IMR-90 (cell line): ENCODE results near the gene OSTC. TPM values are rescaled to one million over a fixed set of nuclear protein-coding genes. Genes with fewer than 3 reads are reported as not detected.

Source experiments
- ATAC-seq: fragments of 200-7000 bp; cut with Tn5 transposase; 2 replicates; pipeline ENCODE4 v1.9.1; 2020; ENCODE audit warnings: low read depth, mild to moderate bottlenecking, moderate library complexity
- BruUV-seq: library from RNA; stranded (reverse); fragments of 400-500 nt; replicated peaks from 2 replicates; lab custom pipeline; 2021; lab: Mats Ljungman, UMichigan
- CTCF ChIA-PET: fragments of 300-600 bp; formaldehyde crosslinking; extraction: SDS; loops from one replicate; lab custom pipeline; 2021; ENCODE audit warnings: antibody characterized with exemption; lab: Yijun Ruan, JAX
- POLR2A ChIA-PET: fragments of 300-600 bp; sonication (Branson Sonifier 250); formaldehyde crosslinking; loops from one replicate; lab custom pipeline; 2022; ENCODE audit warnings: antibody characterized with exemption; ENCODE audit not compliant: unreplicated experiment; lab: Charles Lee
- DNase-seq: peaks from one replicate; pipeline ENCODE4 v3.0.0; 2013
- H2AFZ ChIP-seq: replicated peaks from 2 replicates; pipeline ENCODE3; 2013; ENCODE audit warnings: low read length, mild to moderate bottlenecking; ENCODE audit not compliant: poor library complexity
- H2AK5ac ChIP-seq: 2 replicates; pipeline ENCODE4 v1.6.1; 2013; ENCODE audit warnings: low read depth, low read length, inconsistent platforms
- H2AK9ac ChIP-seq: replicated peaks from 2 replicates; pipeline ENCODE3; 2013; ENCODE audit warnings: mild to moderate bottlenecking, low read depth, low read length, moderate library complexity; ENCODE audit not compliant: poor library complexity
- H2BK120ac ChIP-seq: 2 replicates; pipeline ENCODE4 v1.6.1; 2013; ENCODE audit warnings: low read depth, low read length, inconsistent platforms
- H2BK15ac ChIP-seq: 3 replicates; pipeline ENCODE4 v1.6.1; 2013; ENCODE audit warnings: low read depth, low read length, inconsistent platforms
- H2BK20ac ChIP-seq: 2 replicates; pipeline ENCODE4 v1.6.1; 2013; ENCODE audit warnings: low read depth, mild to moderate bottlenecking, inconsistent platforms, low read length, moderate library complexity
- H2BK5ac ChIP-seq: 2 replicates; pipeline ENCODE4 v1.6.1; 2013; ENCODE audit warnings: mild to moderate bottlenecking, low read depth, low read length, inconsistent platforms; ENCODE audit not compliant: poor library complexity, severe bottlenecking
- H3K14ac ChIP-seq: replicated peaks from 2 replicates; pipeline ENCODE4 v1.6.1; 2013; ENCODE audit warnings: low read depth, low read length, inconsistent platforms
- H3K18ac ChIP-seq: 2 replicates; pipeline ENCODE4 v1.6.1; 2013; ENCODE audit warnings: low read depth, low read length, control low read depth
- H3K23ac ChIP-seq: 2 replicates; pipeline ENCODE4 v1.6.1; 2013; ENCODE audit warnings: low read depth, low read length, inconsistent platforms
- H3K27ac ChIP-seq: 2 replicates; pipeline ENCODE4 v1.5.1; 2013; ENCODE audit warnings: mild to moderate bottlenecking, control low read depth, low read length; ENCODE audit not compliant: insufficient read depth
- H3K27me3 ChIP-seq: 2 replicates; pipeline ENCODE4 v1.6.1; 2013; ENCODE audit warnings: low read length; ENCODE audit not compliant: control insufficient read depth, insufficient read depth
- H3K36me3 ChIP-seq: 2 replicates; pipeline ENCODE4 v1.6.1; 2013; ENCODE audit warnings: low read length, mixed read lengths; ENCODE audit not compliant: control insufficient read depth, insufficient read depth
- H3K4ac ChIP-seq: 2 replicates; pipeline ENCODE4 v1.6.1; 2013; ENCODE audit warnings: low read depth, low read length, inconsistent platforms
- H3K4me1 ChIP-seq: 2 replicates; pipeline ENCODE4 v1.6.1; 2013; ENCODE audit warnings: low read length, mixed read lengths; ENCODE audit not compliant: control insufficient read depth, insufficient read depth
- H3K4me2 ChIP-seq: 2 replicates; pipeline ENCODE4 v1.6.1; 2013; ENCODE audit warnings: low read depth, mild to moderate bottlenecking, control low read depth, low read length, moderate library complexity
- H3K4me3 ChIP-seq: 2 replicates; pipeline ENCODE4 v1.5.1; 2013; ENCODE audit warnings: low read depth, mild to moderate bottlenecking, control low read depth, low read length, moderate library complexity; ENCODE audit not compliant: insufficient read depth
- H3K56ac ChIP-seq: 2 replicates; pipeline ENCODE4 v1.6.1; 2013; ENCODE audit warnings: low read length, inconsistent platforms; ENCODE audit not compliant: insufficient read depth; ENCODE audit errors: extremely low read depth
- H3K79me1 ChIP-seq, 2 experiments: 2 replicates each; pipeline ENCODE4 v1.6.1; 2013; ENCODE audit warnings: low read length in 2 of 2, inconsistent platforms in 1 of 2, low read depth in 1 of 2
- H3K9ac ChIP-seq: 2 replicates; pipeline ENCODE4 v1.6.1; 2013; ENCODE audit warnings: low read depth, low read length, control low read depth
- H3K9me1 ChIP-seq: 2 replicates; pipeline ENCODE4 v1.6.1; 2013; ENCODE audit warnings: low read length, inconsistent platforms; ENCODE audit not compliant: insufficient read depth
- H3K9me3 ChIP-seq: 2 replicates; pipeline ENCODE4 v1.6.1; 2013; ENCODE audit warnings: low read length; ENCODE audit not compliant: control insufficient read depth, insufficient read depth
- H4K20me1 ChIP-seq: 2 replicates; pipeline ENCODE4 v1.6.1; 2013; ENCODE audit warnings: low read length, inconsistent platforms; ENCODE audit not compliant: insufficient read depth
- H4K5ac ChIP-seq: 2 replicates; pipeline ENCODE4 v1.6.1; 2013; ENCODE audit warnings: mild to moderate bottlenecking, low read depth, low read length, control low read depth
- H4K8ac ChIP-seq, 2 experiments: 2 replicates each; pipeline ENCODE4 v1.6.1; 2013; ENCODE audit warnings: low read depth in 2 of 2, low read length in 2 of 2, control low read depth in 1 of 2, inconsistent platforms in 1 of 2
- H4K91ac ChIP-seq: 2 replicates; pipeline ENCODE4 v1.6.1; 2013; ENCODE audit warnings: low read depth, low read length, inconsistent platforms; ENCODE audit not compliant: insufficient read depth
- BHLHE40 ChIP-seq: fragments of 150-350 bp; IDR thresholded peaks from 2 replicates; pipeline ENCODE4 v1.6.1; 2016; ENCODE audit warnings: mild to moderate bottlenecking, low read depth, low read length
- CHD1 ChIP-seq: IDR thresholded peaks from 2 replicates; pipeline ENCODE4 v1.6.1; 2012; ENCODE audit warnings: low read depth, low read length, improper control_type of control experiment
- FOS ChIP-seq: fragments of 150-350 bp; IDR thresholded peaks from 2 replicates; pipeline ENCODE4 v1.6.1; 2016; ENCODE audit warnings: low read depth, low read length
- MAFK ChIP-seq: IDR thresholded peaks from 2 replicates; pipeline ENCODE4 v1.6.1; 2012; ENCODE audit warnings: low read depth, low read length, improper control_type of control experiment
- MXI1 ChIP-seq: IDR thresholded peaks from 2 replicates; pipeline ENCODE4 v1.6.1; 2012; ENCODE audit warnings: low read depth, mild to moderate bottlenecking, low read length, moderate library complexity, borderline replicate concordance
- NFE2L2 ChIP-seq: fragments of 150-350 bp; IDR thresholded peaks from 2 replicates; pipeline ENCODE4 v1.6.1; 2016; ENCODE audit warnings: low read depth, mild to moderate bottlenecking, low read length
- POLR2A ChIP-seq: IDR thresholded peaks from 2 replicates; pipeline ENCODE4 v1.6.1; 2012; ENCODE audit warnings: mild to moderate bottlenecking, low read depth, low read length
- RAD21 ChIP-seq: IDR thresholded peaks from 2 replicates; pipeline ENCODE4 v1.6.1; 2012; ENCODE audit warnings: low read length, improper control_type of control experiment
- RCOR1 ChIP-seq: IDR thresholded peaks from 2 replicates; pipeline ENCODE4 v1.6.1; 2012; ENCODE audit warnings: mild to moderate bottlenecking, low read length, improper control_type of control experiment; ENCODE audit not compliant: insufficient replicate concordance
- RFX5 ChIP-seq: IDR thresholded peaks from 2 replicates; pipeline ENCODE4 v1.8.0; 2012; ENCODE audit warnings: low read depth, mild to moderate bottlenecking, low read length, moderate library complexity
- SMC3 ChIP-seq: fragments of 150-350 bp; IDR thresholded peaks from 2 replicates; pipeline ENCODE4 v1.6.1; 2016; ENCODE audit warnings: low read depth, mild to moderate bottlenecking, antibody characterized with exemption, low read length, moderate library complexity
- WGBS, 2 experiments: methylation state at CpG; one replicate each; pipeline versions ENCODE4 v1.1.5 to v1.1.7; 2013; ENCODE audit warnings: missing lambda C conversion rate in 2 of 2; ENCODE audit not compliant: insufficient read length in 1 of 2; ENCODE audit errors: extremely low coverage in 2 of 2; 5-methylcytosine and 5-hydroxymethylcytosine counted together
- dilution Hi-C: fragments of 300-500 bp; cut with HindIII; formaldehyde crosslinking; loops from one replicate; pipeline ENCODE4 v1.14.3; 2018; ENCODE audit warnings: low sequenced_read_pairs; ENCODE audit not compliant: unreplicated experiment
- in situ Hi-C: fragments of 300-500 bp; cut with MboI; formaldehyde crosslinking; loops from 3 replicates; pipeline ENCODE4 v1.14.3; 2019; ENCODE audit warnings: low sequenced_read_pairs, inconsistent platforms, mixed read lengths
- intact Hi-C: fragments of 100-400 bp; cut with micrococcal nuclease; formaldehyde crosslinking; loops from 2 replicates; pipeline ENCODE4 v1.10.0; 2022
- polyA plus RNA-seq, 3 experiments: library from polyadenylated mRNA; depleted of rRNA; stranded (reverse); fragments of >200 nt; gene quantifications; 2 replicates each; pipeline ENCODE4 v1.2.3, GENCODE V29; 2012; ENCODE audit warnings: low replicate concordance in 1 of 3
- total RNA-seq: library from RNA; depleted of rRNA; stranded (reverse); fragments of >200 nt; gene quantifications from 2 replicates; pipeline ENCODE4 v1.2.3, GENCODE V29; 2012
- TF ChIP-seq, protein P1 (sequence below): fragments of 150-350 bp; IDR thresholded peaks from 2 replicates; pipeline ENCODE4 v1.6.1; 2016; ENCODE audit warnings: low read depth, mild to moderate bottlenecking, low read length, moderate library complexity, borderline replicate concordance
- TF ChIP-seq, protein P2 (sequence below): conservative IDR thresholded peaks from 2 replicates; pipeline ENCODE4 v1.5.1; 2012; ENCODE audit warnings: mild to moderate bottlenecking, low read depth, low read length, improper control_type of control experiment
- TF ChIP-seq, protein P3 (sequence below): fragments of 150-350 bp; IDR thresholded peaks from 2 replicates; pipeline ENCODE4 v1.6.1; 2017; ENCODE audit warnings: mild to moderate bottlenecking, antibody characterized with exemption, low read length, low read depth

The OSTC gene
- total and polyA plus RNA-seq, 2 of the 4 experiments (the other 2 are of a cell fraction): 173 to 13,576 TPM

DNA sequence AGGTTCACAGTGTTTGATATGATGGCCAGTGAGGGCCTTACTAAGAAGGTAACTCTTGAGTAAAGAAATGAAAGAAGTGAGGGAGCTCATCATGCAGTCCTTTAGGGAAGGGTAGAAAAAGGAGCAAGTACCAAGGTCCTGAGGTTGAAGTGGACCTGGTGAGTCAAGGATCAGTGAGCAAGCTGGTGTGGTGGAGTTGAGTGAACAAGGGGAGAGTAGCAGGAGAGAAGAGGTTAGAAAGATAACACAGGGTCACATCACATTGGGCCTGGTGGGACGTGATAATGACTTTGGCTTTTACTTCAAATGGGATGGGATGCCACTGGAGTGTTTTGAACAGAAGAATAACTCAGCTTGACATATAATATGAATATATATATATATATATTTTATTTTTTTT, 44.7 kb downstream of the OSTC start:
- intact Hi-C loops: no loop called here

More for the DNA sequence above, 44.7 kb downstream of the OSTC start:
- Histone ChIP-seq H2BK120ac (no peak overlapping the region), H3K4me3 (no peak overlapping the region), H3K9ac (no peak overlapping the region), H2BK5ac (no peak overlapping the region), H3K27me3 (peaks cover 1% of the 10 kb centered on the region), H3K36me3 (no peaks in the 10 kb centered on the region), H3K4me1 (no peaks in the 10 kb centered on the region), H4K5ac (no peak overlapping the region), H2BK20ac (no peak overlapping the region), H3K23ac (no peak overlapping the region), H4K20me1 (no peaks in the 10 kb centered on the region), H3K18ac (no peak overlapping the region), H4K91ac (no peak overlapping the region), H3K9me3 (no peaks in the 10 kb centered on the region), H3K4ac (no peak overlapping the region), H3K14ac (no peak overlapping the region), H3K4me2 (no peak overlapping the region), H3K56ac (no peak overlapping the region), H3K79me1 (no peaks in the 10 kb centered on the region), H2AFZ (no peak overlapping the region), H3K27ac (no peak overlapping the region), H2AK9ac (no peak overlapping the region), H4K8ac (no peak overlapping the region), H3K9me1 (no peaks in the 10 kb centered on the region), H2AK5ac (no peak overlapping the region), H2BK15ac (no peak overlapping the region)
- in situ Hi-C loops: no loop called here
- BruUV-seq: no TSS peak
- no CpG with 5 or more reads among the region's 1 CpG for WGBS, 2 experiments
- TF ChIP-seq, protein P1, sequence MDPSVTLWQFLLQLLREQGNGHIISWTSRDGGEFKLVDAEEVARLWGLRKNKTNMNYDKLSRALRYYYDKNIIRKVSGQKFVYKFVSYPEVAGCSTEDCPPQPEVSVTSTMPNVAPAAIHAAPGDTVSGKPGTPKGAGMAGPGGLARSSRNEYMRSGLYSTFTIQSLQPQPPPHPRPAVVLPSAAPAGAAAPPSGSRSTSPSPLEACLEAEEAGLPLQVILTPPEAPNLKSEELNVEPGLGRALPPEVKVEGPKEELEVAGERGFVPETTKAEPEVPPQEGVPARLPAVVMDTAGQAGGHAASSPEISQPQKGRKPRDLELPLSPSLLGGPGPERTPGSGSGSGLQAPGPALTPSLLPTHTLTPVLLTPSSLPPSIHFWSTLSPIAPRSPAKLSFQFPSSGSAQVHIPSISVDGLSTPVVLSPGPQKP: no peak
- TF ChIP-seq RCOR1: no peak
- TF ChIP-seq SMC3: no peak
- TF ChIP-seq FOS: no peak
- no peak for TF ChIP-seq CHD1
- TF ChIP-seq, protein P2, sequence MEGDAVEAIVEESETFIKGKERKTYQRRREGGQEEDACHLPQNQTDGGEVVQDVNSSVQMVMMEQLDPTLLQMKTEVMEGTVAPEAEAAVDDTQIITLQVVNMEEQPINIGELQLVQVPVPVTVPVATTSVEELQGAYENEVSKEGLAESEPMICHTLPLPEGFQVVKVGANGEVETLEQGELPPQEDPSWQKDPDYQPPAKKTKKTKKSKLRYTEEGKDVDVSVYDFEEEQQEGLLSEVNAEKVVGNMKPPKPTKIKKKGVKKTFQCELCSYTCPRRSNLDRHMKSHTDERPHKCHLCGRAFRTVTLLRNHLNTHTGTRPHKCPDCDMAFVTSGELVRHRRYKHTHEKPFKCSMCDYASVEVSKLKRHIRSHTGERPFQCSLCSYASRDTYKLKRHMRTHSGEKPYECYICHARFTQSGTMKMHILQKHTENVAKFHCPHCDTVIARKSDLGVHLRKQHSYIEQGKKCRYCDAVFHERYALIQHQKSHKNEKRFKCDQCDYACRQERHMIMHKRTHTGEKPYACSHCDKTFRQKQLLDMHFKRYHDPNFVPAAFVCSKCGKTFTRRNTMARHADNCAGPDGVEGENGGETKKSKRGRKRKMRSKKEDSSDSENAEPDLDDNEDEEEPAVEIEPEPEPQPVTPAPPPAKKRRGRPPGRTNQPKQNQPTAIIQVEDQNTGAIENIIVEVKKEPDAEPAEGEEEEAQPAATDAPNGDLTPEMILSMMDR: no peak
- no peak for TF ChIP-seq BHLHE40
- no peak for TF ChIP-seq MAFK
- no peak for TF ChIP-seq RAD21
- TF ChIP-seq RFX5: no peak
- TF ChIP-seq, protein P3, sequence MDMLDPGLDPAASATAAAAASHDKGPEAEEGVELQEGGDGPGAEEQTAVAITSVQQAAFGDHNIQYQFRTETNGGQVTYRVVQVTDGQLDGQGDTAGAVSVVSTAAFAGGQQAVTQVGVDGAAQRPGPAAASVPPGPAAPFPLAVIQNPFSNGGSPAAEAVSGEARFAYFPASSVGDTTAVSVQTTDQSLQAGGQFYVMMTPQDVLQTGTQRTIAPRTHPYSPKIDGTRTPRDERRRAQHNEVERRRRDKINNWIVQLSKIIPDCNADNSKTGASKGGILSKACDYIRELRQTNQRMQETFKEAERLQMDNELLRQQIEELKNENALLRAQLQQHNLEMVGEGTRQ: no peak
- no peak for TF ChIP-seq MXI1
- no peak for TF ChIP-seq NFE2L2
- no peak for TF ChIP-seq POLR2A
- DNase-seq (no peak), ATAC-seq (no peak)
- CTCF ChIA-PET: no interaction called here
- POLR2A ChIA-PET: no interaction called here
- dilution Hi-C loops: no loop called here
